HCT116 (cell line): ENCODE results near the gene ADGRB2. TPM values are rescaled to one million over a fixed set of nuclear protein-coding genes. Genes with fewer than 3 reads are reported as not detected.

Source experiments
- ATAC-seq: fragments of 200-7000 bp; cut with Tn5 transposase; 2 replicates; pipeline ENCODE4 v1.9.1; 2020; ENCODE audit warnings: mild to moderate bottlenecking, moderate library complexity
- BruUV-seq: library from RNA; stranded (reverse); fragments of 400-500 nt; replicated peaks from 2 replicates; lab custom pipeline; 2021; lab: Mats Ljungman, UMichigan
- CTCF ChIA-PET: fragments of 300-600 bp; sonication (Branson Sonifier 250); formaldehyde crosslinking; loops from one replicate; lab custom pipeline; 2021; ENCODE audit warnings: antibody characterized with exemption; lab: Charles Lee
- POLR2A ChIA-PET: fragments of 300-600, 350-600 bp; sonication (Branson Sonifier 250); formaldehyde crosslinking; loops from one replicate; lab custom pipeline; 2021; ENCODE audit warnings: antibody characterized with exemption; lab: Charles Lee
- RAD21 ChIA-PET, 2 experiments: fragments of 300-600 bp; sonication (Branson Sonifier 250); formaldehyde crosslinking; loops; one replicate each; lab custom pipeline; 2023; ENCODE audit warnings: low total read pairs in 2 of 2; ENCODE audit not compliant: uncharacterized antibody in 2 of 2, unreplicated experiment in 2 of 2, low non-redundant PET in 1 of 2; lab: Charles Lee
- DNase-seq: peaks from one replicate; pipeline ENCODE4 v3.0.0-alpha.2; 2010; ENCODE audit warnings: low read depth, low spot score
- H2AFZ ChIP-seq: fragments of 200-600 bp; shearing (Covaris generic), sonication (generic); 2 replicates; pipeline ENCODE4 v1.6.1; 2017; ENCODE audit warnings: low read depth, mixed run types, mixed read lengths, antibody characterized with exemption, low read length; ENCODE audit not compliant: poor library complexity, severe bottlenecking
- H3K27ac ChIP-seq: 2 replicates; pipeline ENCODE4 v1.5.1; 2012; ENCODE audit warnings: low read depth, low read length
- H3K27me3 ChIP-seq: fragments of 200-600 bp; sonication (generic); 2 replicates; pipeline ENCODE4 v1.6.1; 2016; ENCODE audit warnings: mixed run types, low read length, mixed read lengths; ENCODE audit not compliant: insufficient read depth
- H3K36me3 ChIP-seq, 2 experiments: fragments of 200-500 bp in 1 of 2; fragments of 200-600 bp in 1 of 2; sonication (Bioruptor generic) in 1 of 2; sonication (generic) in 1 of 2; 2 replicates each; pipeline versions ENCODE4 v1.5.1 to v1.6.1; 2014 to 2016; ENCODE audit warnings: low read length in 2 of 2, inconsistent platforms in 1 of 2, mixed read lengths in 1 of 2, mixed run types in 1 of 2; ENCODE audit not compliant: insufficient read depth in 2 of 2, control insufficient read depth in 1 of 2
- H3K4me1 ChIP-seq, 2 experiments: fragments of 200-600 bp in 1 of 2; sonication (generic) in 1 of 2; 2 replicates each; pipeline versions ENCODE4 v1.5.1 to v1.6.1; 2012 to 2017; ENCODE audit warnings: low read length in 2 of 2, inconsistent platforms in 1 of 2, mild to moderate bottlenecking in 1 of 2, mixed read lengths in 1 of 2, mixed run types in 1 of 2, moderate library complexity in 1 of 2; ENCODE audit not compliant: insufficient read depth in 2 of 2, control insufficient read depth in 1 of 2
- H3K4me2 ChIP-seq: fragments of 200-600 bp; sonication (generic); 2 replicates; pipeline ENCODE4 v1.6.1; 2017; ENCODE audit warnings: mixed run types, low read length, mixed read lengths
- H3K4me3 ChIP-seq, 2 experiments: fragments of 200-600 bp in 1 of 2; sonication (generic) in 1 of 2; replicated peaks in 1 of 2; 2 replicates each; pipeline ENCODE4 v1.5.1; 2011 to 2016; ENCODE audit warnings: low read length in 2 of 2, control low read depth in 1 of 2, low read depth in 1 of 2, mild to moderate bottlenecking in 1 of 2, mixed read lengths in 1 of 2, mixed run types in 1 of 2
- H3K79me2 ChIP-seq: fragments of 200-600 bp; sonication (generic); 2 replicates; pipeline ENCODE4 v1.6.1; 2017; ENCODE audit warnings: mild to moderate bottlenecking, mixed run types, low read length, moderate library complexity, mixed read lengths; ENCODE audit not compliant: insufficient read depth
- H3K9ac ChIP-seq: fragments of 200-600 bp; sonication (generic); 2 replicates; pipeline ENCODE4 v1.6.1; 2016; ENCODE audit warnings: low read length, mixed read lengths
- H3K9me2 ChIP-seq: fragments of 200-600 bp; sonication (generic), shearing (Covaris generic); 2 replicates; pipeline ENCODE4 v1.6.1; 2017; ENCODE audit warnings: mixed run types, mild to moderate bottlenecking, moderate library complexity; ENCODE audit not compliant: insufficient read depth
- H3K9me3 ChIP-seq, 2 experiments: fragments of 200-500 bp in 1 of 2; fragments of 200-600 bp in 1 of 2; sonication (Bioruptor generic) in 1 of 2; sonication (generic) in 1 of 2; 2 replicates each; pipeline ENCODE4 v1.6.1; 2014 to 2017; ENCODE audit warnings: low read length in 2 of 2, mixed read lengths in 2 of 2, inconsistent platforms in 1 of 2, low read depth in 1 of 2, mild to moderate bottlenecking in 1 of 2, mixed run types in 1 of 2, moderate library complexity in 1 of 2; ENCODE audit not compliant: control insufficient read depth in 1 of 2, insufficient read depth in 1 of 2
- H4K20me1 ChIP-seq: fragments of 200-600 bp; sonication (generic), shearing (Covaris generic); 2 replicates; pipeline ENCODE4 v1.6.1; 2017; ENCODE audit warnings: mixed run types, mild to moderate bottlenecking, moderate library complexity; ENCODE audit not compliant: insufficient read depth
- ELF1 ChIP-seq: IDR thresholded peaks from 2 replicates; pipeline ENCODE4 v1.6.1; 2012; ENCODE audit warnings: low read depth, borderline replicate concordance
- EZH2phosphoT487 ChIP-seq: fragments of 200-600 bp; IDR thresholded peaks from 2 replicates; pipeline ENCODE4 v1.6.1; 2018; ENCODE audit warnings: antibody characterized with exemption, borderline replicate concordance
- FOSL1 ChIP-seq: IDR thresholded peaks from 2 replicates; pipeline ENCODE4 v1.6.1; 2012; ENCODE audit warnings: low read depth
- JUND ChIP-seq: IDR thresholded peaks from 2 replicates; pipeline ENCODE4 v1.6.1; 2012
- POLR2A ChIP-seq: IDR thresholded peaks from 2 replicates; pipeline ENCODE4 v1.7.0; 2011; ENCODE audit warnings: borderline replicate concordance; ENCODE audit not compliant: insufficient read depth, insufficient read length; ENCODE audit errors: extremely low read depth
- POLR2AphosphoS5 ChIP-seq: IDR thresholded peaks from 2 replicates; pipeline ENCODE4 v1.6.1; 2011; ENCODE audit warnings: mild to moderate bottlenecking, low read depth, low read length, moderate library complexity
- RAD21 ChIP-seq: IDR thresholded peaks from 2 replicates; pipeline ENCODE4 v1.6.1; 2012; ENCODE audit warnings: low read depth, mild to moderate bottlenecking
- SIN3A ChIP-seq: IDR thresholded peaks from 2 replicates; pipeline ENCODE4 v1.6.1; 2012; ENCODE audit warnings: low read depth
- SP1 ChIP-seq: IDR thresholded peaks from 2 replicates; pipeline ENCODE4 v1.6.1; 2012; ENCODE audit warnings: low read depth
- TCF7L2 ChIP-seq: IDR thresholded peaks from 2 replicates; pipeline ENCODE4 v1.7.0; 2011; ENCODE audit warnings: borderline replicate concordance, inconsistent platforms; ENCODE audit not compliant: insufficient read depth, insufficient read length; ENCODE audit errors: extremely low read depth
- YY1 ChIP-seq: IDR thresholded peaks from 2 replicates; pipeline ENCODE4 v1.6.1; 2011; ENCODE audit warnings: low read length, low read depth, moderate library complexity, mild to moderate bottlenecking; ENCODE audit not compliant: insufficient replicate concordance; ENCODE audit errors: extremely low read depth
- ZFX ChIP-seq: fragments of 450-650 bp; IDR thresholded peaks from 2 replicates; pipeline ENCODE4 v1.6.1; 2017
- intact Hi-C: fragments of 100-400 bp; cut with micrococcal nuclease; formaldehyde crosslinking; loops from 2 replicates; pipeline ENCODE4 v1.10.0; 2022
- total RNA-seq: library from RNA; stranded (reverse); gene quantifications from one replicate; pipeline ENCODE4 v1.2.1, GENCODE V29; 2021; ENCODE audit not compliant: unreplicated experiment
- TF ChIP-seq, protein P1 (sequence below): IDR thresholded peaks from 2 replicates; pipeline ENCODE4 v1.6.1; 2011; ENCODE audit warnings: mild to moderate bottlenecking, low read length, moderate library complexity; ENCODE audit not compliant: insufficient replicate concordance; ENCODE audit errors: extremely low read depth
- TF ChIP-seq, protein P2 (sequence below), 3 experiments: fragments of 200-600 bp in 1 of 3; sonication (generic) in 1 of 3; IDR thresholded peaks in 2 of 3; conservative IDR thresholded peaks in 1 of 3; 2 replicates each; pipeline ENCODE4 v1.5.1; 2012 to 2017; ENCODE audit warnings: low read depth in 2 of 3, low read length in 2 of 3, antibody characterized with exemption in 1 of 3, borderline replicate concordance in 1 of 3, control low read depth in 1 of 3, mild to moderate bottlenecking in 1 of 3, mixed read lengths in 1 of 3, mixed run types in 1 of 3, moderate library complexity in 1 of 3; ENCODE audit not compliant: insufficient read depth in 1 of 3
- TF ChIP-seq, protein P3 (sequence below): IDR thresholded peaks from 2 replicates; pipeline ENCODE4 v1.6.1; 2012

The ADGRB2 gene
- total RNA-seq, 1 experiment from 2014 or later: 10.1 TPM

GRCh38 chr1:31792541-31792940, 28.4 kb upstream of the ADGRB2 start:
- H4K20me1 ChIP-seq: no peaks in the 10 kb centered on the region
- H3K27ac ChIP-seq: no peak overlapping the region
- H3K36me3 ChIP-seq: no peaks in the 10 kb centered on the region
- RAD21 ChIA-PET: no interaction called here
- H3K27me3 ChIP-seq: no peaks in the 10 kb centered on the region
- DNase-seq (no peak), ATAC-seq (no peak)
- no peaks in the 10 kb centered on the region for H3K9me3 ChIP-seq
- peaks cover 3 to 36% of the 10 kb centered on the region in 2 experiments; a peak in 3 of 4 replicates for H3K4me1 ChIP-seq
- no peak overlapping the region for H3K4me2 ChIP-seq
- no TSS peak for BruUV-seq
- H2AFZ ChIP-seq: no peak overlapping the region
- H3K9me2 ChIP-seq: no peaks in the 10 kb centered on the region
- no peak overlapping the region for H3K9ac ChIP-seq
- CTCF ChIA-PET: interaction anchor here (1.4 kb wide), 1 partner anchor 171 kb away, joined by 4 read pairs; no protein-coding TSS in a partner anchor
- TF ChIP-seq POLR2AphosphoS5: no peak
- no peak for TF ChIP-seq EZH2phosphoT487
- TF ChIP-seq SP1: no peak
- no peak for TF ChIP-seq ZFX
- no peak for TF ChIP-seq SIN3A
- no peak for TF ChIP-seq YY1
- intact Hi-C loops: no loop called here
- POLR2A ChIA-PET: no interaction called here
- no peaks in the 10 kb centered on the region for H3K79me2 ChIP-seq
- H3K4me3 ChIP-seq: no peak overlapping the region

DNA sequence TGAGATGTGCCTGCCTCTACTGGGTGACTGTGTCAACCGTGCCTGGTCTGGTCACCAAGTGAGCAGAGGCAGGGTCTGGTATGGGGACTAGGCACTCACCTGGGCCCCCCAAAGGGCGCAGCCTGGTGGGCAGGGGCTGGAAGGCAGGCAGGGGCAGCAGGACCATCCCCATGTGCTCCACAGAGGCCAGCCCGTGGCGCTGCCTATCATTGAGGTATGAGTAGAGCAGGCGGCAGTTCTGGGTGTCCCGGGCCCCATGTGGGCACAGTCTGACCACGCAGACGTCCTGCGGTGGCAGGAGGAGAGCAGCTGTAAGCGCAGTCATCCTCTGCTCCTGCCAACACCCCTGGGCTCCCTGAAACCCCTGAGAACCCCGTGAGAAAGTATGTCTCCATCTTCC, 28.0 kb upstream of the ADGRB2 start:
- ChIA-PET CTCF (interaction anchor here (1.4 to 1.6 kb wide), 2 partner anchors 128 to 172 kb away, joined by 4 read pairs; no protein-coding TSS in a partner anchor), POLR2A (no interaction called here), RAD21 (no interaction called here)
- TF ChIP-seq YY1: no peak
- TF ChIP-seq, protein P1, sequence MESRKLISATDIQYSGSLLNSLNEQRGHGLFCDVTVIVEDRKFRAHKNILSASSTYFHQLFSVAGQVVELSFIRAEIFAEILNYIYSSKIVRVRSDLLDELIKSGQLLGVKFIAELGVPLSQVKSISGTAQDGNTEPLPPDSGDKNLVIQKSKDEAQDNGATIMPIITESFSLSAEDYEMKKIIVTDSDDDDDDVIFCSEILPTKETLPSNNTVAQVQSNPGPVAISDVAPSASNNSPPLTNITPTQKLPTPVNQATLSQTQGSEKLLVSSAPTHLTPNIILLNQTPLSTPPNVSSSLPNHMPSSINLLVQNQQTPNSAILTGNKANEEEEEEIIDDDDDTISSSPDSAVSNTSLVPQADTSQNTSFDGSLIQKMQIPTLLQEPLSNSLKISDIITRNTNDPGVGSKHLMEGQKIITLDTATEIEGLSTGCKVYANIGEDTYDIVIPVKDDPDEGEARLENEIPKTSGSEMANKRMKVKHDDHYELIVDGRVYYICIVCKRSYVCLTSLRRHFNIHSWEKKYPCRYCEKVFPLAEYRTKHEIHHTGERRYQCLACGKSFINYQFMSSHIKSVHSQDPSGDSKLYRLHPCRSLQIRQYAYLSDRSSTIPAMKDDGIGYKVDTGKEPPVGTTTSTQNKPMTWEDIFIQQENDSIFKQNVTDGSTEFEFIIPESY: no peak
- no peak for TF ChIP-seq POLR2A
- TF ChIP-seq, protein P2, sequence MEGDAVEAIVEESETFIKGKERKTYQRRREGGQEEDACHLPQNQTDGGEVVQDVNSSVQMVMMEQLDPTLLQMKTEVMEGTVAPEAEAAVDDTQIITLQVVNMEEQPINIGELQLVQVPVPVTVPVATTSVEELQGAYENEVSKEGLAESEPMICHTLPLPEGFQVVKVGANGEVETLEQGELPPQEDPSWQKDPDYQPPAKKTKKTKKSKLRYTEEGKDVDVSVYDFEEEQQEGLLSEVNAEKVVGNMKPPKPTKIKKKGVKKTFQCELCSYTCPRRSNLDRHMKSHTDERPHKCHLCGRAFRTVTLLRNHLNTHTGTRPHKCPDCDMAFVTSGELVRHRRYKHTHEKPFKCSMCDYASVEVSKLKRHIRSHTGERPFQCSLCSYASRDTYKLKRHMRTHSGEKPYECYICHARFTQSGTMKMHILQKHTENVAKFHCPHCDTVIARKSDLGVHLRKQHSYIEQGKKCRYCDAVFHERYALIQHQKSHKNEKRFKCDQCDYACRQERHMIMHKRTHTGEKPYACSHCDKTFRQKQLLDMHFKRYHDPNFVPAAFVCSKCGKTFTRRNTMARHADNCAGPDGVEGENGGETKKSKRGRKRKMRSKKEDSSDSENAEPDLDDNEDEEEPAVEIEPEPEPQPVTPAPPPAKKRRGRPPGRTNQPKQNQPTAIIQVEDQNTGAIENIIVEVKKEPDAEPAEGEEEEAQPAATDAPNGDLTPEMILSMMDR (IDR thresholded peaks at IDR 0.05 in 2 of 3, conservative IDR thresholded peaks at IDR 0.05 in 1 of 3; ENCODE audit: borderline replicate concordance in 1 of 3, insufficient read depth in 1 of 3, low read depth in 2 of 3, low read length in 2 of 3): no peak
- no peak for TF ChIP-seq TCF7L2
- no peak for TF ChIP-seq JUND
- TF ChIP-seq, protein P3, sequence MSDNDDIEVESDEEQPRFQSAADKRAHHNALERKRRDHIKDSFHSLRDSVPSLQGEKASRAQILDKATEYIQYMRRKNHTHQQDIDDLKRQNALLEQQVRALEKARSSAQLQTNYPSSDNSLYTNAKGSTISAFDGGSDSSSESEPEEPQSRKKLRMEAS: no peak
- TF ChIP-seq RAD21: no peak
- TF ChIP-seq FOSL1: no peak
- no peak for TF ChIP-seq ELF1
- no peak for TF ChIP-seq SP1
- no peak for TF ChIP-seq SIN3A
- Histone ChIP-seq H3K9me2 (no peaks in the 10 kb centered on the region), H3K4me3 (no peak overlapping the region), H3K4me1 (peaks cover 3 to 32% of the 10 kb centered on the region in 2 experiments; a peak in 3 of 4 replicates), H3K9me3 (no peaks in the 10 kb centered on the region), H3K79me2 (no peaks in the 10 kb centered on the region), H4K20me1 (no peaks in the 10 kb centered on the region), H2AFZ (no peak overlapping the region), H3K27me3 (no peaks in the 10 kb centered on the region), H3K4me2 (no peak overlapping the region), H3K9ac (no peak overlapping the region), H3K36me3 (no peaks in the 10 kb centered on the region), H3K27ac (no peak overlapping the region)
- intact Hi-C loops: no loop called here
- no TSS peak for BruUV-seq
- DNase-seq: no peak
- ATAC-seq: no peak
